HFF-Myc (cell line): ENCODE results near the gene PFKM.

Experiments used
- DNase-seq: peaks from one replicate; pipeline ENCODE4 v3.0.0-alpha.2; 2011; ENCODE audit warnings: low read depth; ENCODE audit errors: extremely low read depth
- H3K4me3 ChIP-seq: replicated peaks from 2 replicates; pipeline ENCODE4 v1.5.1; 2011; ENCODE audit warnings: low read depth, mild to moderate bottlenecking, control low read depth, low read length
- TF ChIP-seq, protein P1 (sequence below): IDR thresholded peaks from 2 replicates; pipeline ENCODE4 v1.5.1; 2012; ENCODE audit warnings: mild to moderate bottlenecking, low read depth, low read length, control low read depth; ENCODE audit errors: missing control alignments

Gene PFKM

GRCh38 chr12:48156652-48157017, 37.5 kb downstream of the PFKM start:
- no peak for DNase-seq
- peak overlapping the region; percentile 78 for H3K4me3 ChIP-seq
- TF ChIP-seq, protein P1, sequence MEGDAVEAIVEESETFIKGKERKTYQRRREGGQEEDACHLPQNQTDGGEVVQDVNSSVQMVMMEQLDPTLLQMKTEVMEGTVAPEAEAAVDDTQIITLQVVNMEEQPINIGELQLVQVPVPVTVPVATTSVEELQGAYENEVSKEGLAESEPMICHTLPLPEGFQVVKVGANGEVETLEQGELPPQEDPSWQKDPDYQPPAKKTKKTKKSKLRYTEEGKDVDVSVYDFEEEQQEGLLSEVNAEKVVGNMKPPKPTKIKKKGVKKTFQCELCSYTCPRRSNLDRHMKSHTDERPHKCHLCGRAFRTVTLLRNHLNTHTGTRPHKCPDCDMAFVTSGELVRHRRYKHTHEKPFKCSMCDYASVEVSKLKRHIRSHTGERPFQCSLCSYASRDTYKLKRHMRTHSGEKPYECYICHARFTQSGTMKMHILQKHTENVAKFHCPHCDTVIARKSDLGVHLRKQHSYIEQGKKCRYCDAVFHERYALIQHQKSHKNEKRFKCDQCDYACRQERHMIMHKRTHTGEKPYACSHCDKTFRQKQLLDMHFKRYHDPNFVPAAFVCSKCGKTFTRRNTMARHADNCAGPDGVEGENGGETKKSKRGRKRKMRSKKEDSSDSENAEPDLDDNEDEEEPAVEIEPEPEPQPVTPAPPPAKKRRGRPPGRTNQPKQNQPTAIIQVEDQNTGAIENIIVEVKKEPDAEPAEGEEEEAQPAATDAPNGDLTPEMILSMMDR, result no peak

DNA sequence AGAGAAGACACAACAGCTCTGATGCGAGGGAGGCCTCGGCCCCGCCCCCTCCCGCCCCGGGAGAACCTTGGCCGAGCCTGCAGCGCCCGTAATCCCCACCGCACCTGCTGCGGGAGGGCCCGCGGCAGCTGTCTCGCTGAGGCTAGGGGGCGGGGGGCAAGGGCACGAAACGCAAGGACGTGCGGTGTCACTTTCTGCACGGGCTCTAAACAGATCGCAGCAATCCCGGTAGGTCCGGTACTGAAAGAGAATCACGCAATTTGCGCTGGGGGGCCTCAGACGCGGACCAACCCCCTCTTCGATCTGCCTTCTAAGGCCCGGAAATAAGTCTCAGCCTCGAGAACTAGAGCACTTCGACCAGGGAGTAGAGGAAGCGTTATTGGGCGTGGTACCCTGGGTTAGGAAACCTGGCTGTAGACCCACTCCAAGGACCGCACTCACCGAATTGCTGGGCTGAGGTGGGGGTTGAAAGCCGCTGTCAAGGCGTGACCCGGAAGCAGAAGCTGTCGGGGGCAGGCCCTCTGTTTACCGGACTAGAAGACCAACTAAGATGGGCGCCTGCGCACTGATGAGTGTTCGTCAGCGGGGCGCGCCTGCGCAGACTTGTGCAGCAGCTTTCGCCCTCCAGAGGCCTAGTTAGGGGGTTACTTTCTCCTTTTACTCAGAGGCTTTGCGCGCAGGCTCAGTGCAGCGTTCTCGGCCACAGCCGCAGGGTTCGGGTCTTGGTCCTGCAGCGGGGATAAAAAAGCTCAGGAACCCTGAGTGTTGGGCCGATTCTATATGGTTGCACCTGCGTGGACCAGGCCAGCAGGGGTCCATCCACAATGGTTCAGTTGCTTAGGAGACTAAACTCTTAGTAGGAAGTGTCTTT, 38.1 kb downstream of the PFKM start, which contains the start of gene ASB8:
Gene ASB8, minus strand, starts transcription at position 498 of the 871 bp plus-strand sequence. CDS start 4,019 bp downstream, outside the sequence.
- TF ChIP-seq, protein P1, result peak; percentile 35
- DNase-seq, result peak; percentile 96
- H3K4me3 ChIP-seq, result peak within 1 kb of the TSS; percentile 78

DNA sequence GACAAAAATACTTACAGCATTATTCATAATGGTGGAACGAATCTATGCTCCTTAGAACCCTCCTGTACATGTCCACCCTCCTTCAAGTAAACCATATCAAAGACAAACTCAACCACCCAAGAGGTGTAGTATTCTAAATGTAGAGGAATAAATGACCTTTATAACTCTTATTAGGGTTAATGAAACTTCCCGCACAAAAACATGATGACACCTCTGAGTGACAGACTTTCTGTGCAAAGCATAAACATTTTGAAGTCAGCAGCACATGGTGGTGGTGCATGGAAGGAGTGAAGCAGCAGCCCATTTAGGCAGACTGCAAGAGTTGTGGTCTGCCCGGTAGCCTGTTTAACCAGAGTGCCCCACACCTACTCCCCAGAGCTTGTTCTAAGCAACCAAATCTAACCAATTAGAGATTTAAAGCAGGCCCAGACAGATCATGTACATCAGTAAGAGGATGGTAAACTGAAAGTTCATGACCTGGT, 38.8 kb downstream of the PFKM start:
- H3K4me3 ChIP-seq, result peak overlapping the region; percentile 78

DNA sequence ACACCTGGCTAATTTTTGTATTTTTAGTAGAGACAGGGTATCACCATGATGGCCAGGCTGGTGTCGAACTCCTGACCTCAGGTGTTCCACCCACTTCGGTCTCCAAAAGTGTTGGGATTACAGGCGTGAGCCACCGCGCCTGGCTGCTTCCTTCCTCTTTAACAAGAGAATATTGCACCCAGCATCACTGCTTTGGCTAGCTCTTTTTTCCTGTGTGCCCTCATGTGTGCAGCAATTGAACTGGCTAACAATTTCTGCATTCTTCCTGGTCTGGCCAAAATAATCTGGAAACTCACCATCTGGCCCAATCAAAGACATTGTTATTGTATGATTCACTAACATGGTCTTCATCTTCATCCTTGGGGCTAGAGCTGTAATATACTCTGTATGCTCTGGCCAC, 40.9 kb downstream of the PFKM start:
- TF ChIP-seq, protein P1, result no peak
- H3K4me3 ChIP-seq, result no peak overlapping the region
- no peak for DNase-seq

More for the DNA sequence above, 38.8 kb downstream of the PFKM start:
- TF ChIP-seq, protein P1, result no peak
- DNase-seq, result no peak

DNA sequence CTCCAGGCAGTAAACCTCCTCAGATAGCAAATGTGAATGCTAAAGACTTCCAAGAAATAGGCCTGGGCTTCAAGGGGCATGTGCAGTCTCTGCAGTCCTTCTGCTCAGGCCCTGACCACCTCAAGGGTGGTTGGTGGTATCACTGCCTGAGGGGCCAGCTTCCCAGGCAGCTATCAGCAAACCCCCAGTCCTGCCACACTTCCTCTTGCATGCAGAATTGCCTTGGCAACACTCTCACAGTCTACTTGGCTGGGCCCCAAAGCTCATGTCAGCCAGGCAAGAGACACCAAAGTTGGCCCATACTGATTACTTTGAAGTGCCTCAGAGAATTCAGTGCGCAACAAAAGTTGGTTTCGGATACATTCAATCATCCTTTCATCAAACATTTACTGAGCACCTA, 41.6 kb downstream of the PFKM start:
- H3K4me3 ChIP-seq, result no peak overlapping the region
- TF ChIP-seq, protein P1, result no peak
- DNase-seq, result no peak

GRCh38 chr12:48163150-48163747, 44.1 kb downstream of the PFKM start:
- no peak for DNase-seq
- H3K4me3 ChIP-seq, result no peak overlapping the region
- TF ChIP-seq, protein P1, result no peak
